ENCODE results near the gene RHOJ. TPM values are rescaled to one million over a fixed set of nuclear protein-coding genes. Genes with fewer than 3 reads are reported as not detected.

The RHOJ gene
- total and polyA plus RNA-seq, 4 donors: 1.0 to 1.7 (median 1.2) TPM

- WGBS: 47% methylated on average over 7 of the region's 7 CpGs
- Histone ChIP-seq H3K36me3 (ENCODE audit: control insufficient read depth in 4 of 4, insufficient read depth in 3 of 4, low read depth in 1 of 4, low read length in 3 of 4) (no peaks in the 10 kb centered on the region), H3K4me3 (ENCODE audit: low read depth in 1 of 3, low read length in 3 of 3) (no peak overlapping the region), H3K9me3 (ENCODE audit: control insufficient read depth in 4 of 4, low read length in 3 of 4) (no peaks in the 10 kb centered on the region), H3K4me1 (ENCODE audit: control insufficient read depth in 4 of 4, insufficient read depth in 4 of 4, low read length in 3 of 4) (no peaks in the 10 kb centered on the region), H3K9ac (ENCODE audit: low read depth in 1 of 2, low read length in 2 of 2) (no peak overlapping the region), H3K27ac (ENCODE audit: low read depth in 1 of 2, low read length in 2 of 2) (no peak overlapping the region), H3K27me3 (ENCODE audit: control insufficient read depth in 4 of 4, insufficient read depth in 4 of 4, low read length in 3 of 4) (no peaks in the 10 kb centered on the region)
- TF ChIP-seq, protein P1, sequence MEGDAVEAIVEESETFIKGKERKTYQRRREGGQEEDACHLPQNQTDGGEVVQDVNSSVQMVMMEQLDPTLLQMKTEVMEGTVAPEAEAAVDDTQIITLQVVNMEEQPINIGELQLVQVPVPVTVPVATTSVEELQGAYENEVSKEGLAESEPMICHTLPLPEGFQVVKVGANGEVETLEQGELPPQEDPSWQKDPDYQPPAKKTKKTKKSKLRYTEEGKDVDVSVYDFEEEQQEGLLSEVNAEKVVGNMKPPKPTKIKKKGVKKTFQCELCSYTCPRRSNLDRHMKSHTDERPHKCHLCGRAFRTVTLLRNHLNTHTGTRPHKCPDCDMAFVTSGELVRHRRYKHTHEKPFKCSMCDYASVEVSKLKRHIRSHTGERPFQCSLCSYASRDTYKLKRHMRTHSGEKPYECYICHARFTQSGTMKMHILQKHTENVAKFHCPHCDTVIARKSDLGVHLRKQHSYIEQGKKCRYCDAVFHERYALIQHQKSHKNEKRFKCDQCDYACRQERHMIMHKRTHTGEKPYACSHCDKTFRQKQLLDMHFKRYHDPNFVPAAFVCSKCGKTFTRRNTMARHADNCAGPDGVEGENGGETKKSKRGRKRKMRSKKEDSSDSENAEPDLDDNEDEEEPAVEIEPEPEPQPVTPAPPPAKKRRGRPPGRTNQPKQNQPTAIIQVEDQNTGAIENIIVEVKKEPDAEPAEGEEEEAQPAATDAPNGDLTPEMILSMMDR (IDR thresholded peaks at IDR 0.05; ENCODE audit: low read depth, low read length, missing input control): peak; percentile 26
- TF ChIP-seq RXRA (IDR thresholded peaks at IDR 0.05) (no peak), RAD21 (IDR thresholded peaks at IDR 0.05) (peak in 1 of 2 donors; percentile 26)
- DNase-seq (ENCODE audit: low spot score): no peak
Measured at GRCh38 chr14:63308723-63309317, 104.6 kb downstream of the RHOJ start.

GRCh38 chr14:63318835-63319234, 114.6 kb downstream of the RHOJ start, which contains the start of gene GPHB5:
Gene GPHB5, minus strand, starts transcription at chr14:63318935. Its CDS starts 1,086 bp downstream, at chr14:63317849.
- peaks cover 0 to 3% (median 0%) of the 10 kb centered on the region in 4 donors for H3K9me3 ChIP-seq (ENCODE audit: control insufficient read depth in 4 of 4, low read length in 3 of 4)
- TF ChIP-seq JUND (IDR thresholded peaks at IDR 0.05): no peak
- TF ChIP-seq NR2F2 (IDR thresholded peaks at IDR 0.05): no peak
- TF ChIP-seq HNF4A (conservative IDR thresholded peaks at IDR 0.05): no peak
- no peak for TF ChIP-seq FOXA2 (IDR thresholded peaks at IDR 0.05)
- TF ChIP-seq, protein P2, sequence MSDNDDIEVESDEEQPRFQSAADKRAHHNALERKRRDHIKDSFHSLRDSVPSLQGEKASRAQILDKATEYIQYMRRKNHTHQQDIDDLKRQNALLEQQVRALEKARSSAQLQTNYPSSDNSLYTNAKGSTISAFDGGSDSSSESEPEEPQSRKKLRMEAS (IDR thresholded peaks at IDR 0.05): no peak
- TF ChIP-seq, protein P3, sequence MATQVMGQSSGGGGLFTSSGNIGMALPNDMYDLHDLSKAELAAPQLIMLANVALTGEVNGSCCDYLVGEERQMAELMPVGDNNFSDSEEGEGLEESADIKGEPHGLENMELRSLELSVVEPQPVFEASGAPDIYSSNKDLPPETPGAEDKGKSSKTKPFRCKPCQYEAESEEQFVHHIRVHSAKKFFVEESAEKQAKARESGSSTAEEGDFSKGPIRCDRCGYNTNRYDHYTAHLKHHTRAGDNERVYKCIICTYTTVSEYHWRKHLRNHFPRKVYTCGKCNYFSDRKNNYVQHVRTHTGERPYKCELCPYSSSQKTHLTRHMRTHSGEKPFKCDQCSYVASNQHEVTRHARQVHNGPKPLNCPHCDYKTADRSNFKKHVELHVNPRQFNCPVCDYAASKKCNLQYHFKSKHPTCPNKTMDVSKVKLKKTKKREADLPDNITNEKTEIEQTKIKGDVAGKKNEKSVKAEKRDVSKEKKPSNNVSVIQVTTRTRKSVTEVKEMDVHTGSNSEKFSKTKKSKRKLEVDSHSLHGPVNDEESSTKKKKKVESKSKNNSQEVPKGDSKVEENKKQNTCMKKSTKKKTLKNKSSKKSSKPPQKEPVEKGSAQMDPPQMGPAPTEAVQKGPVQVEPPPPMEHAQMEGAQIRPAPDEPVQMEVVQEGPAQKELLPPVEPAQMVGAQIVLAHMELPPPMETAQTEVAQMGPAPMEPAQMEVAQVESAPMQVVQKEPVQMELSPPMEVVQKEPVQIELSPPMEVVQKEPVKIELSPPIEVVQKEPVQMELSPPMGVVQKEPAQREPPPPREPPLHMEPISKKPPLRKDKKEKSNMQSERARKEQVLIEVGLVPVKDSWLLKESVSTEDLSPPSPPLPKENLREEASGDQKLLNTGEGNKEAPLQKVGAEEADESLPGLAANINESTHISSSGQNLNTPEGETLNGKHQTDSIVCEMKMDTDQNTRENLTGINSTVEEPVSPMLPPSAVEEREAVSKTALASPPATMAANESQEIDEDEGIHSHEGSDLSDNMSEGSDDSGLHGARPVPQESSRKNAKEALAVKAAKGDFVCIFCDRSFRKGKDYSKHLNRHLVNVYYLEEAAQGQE (IDR thresholded peaks at IDR 0.05): no peak
- TF ChIP-seq, protein P1 (IDR thresholded peaks at IDR 0.05; ENCODE audit: low read depth, low read length, missing input control): no peak
- no peak for TF ChIP-seq EGR1 (IDR thresholded peaks at IDR 0.05; ENCODE audit: low read depth in 2 of 2)
- TF ChIP-seq RXRA (IDR thresholded peaks at IDR 0.05): no peak
- TF ChIP-seq SP1 (IDR thresholded peaks at IDR 0.05): no peak
- no peak for TF ChIP-seq TAF1 (conservative IDR thresholded peaks at IDR 0.05)
- no peak for TF ChIP-seq RAD21 (IDR thresholded peaks at IDR 0.05)
- DNase-seq (ENCODE audit: low spot score): no peak
- H3K27me3 ChIP-seq (ENCODE audit: control insufficient read depth in 4 of 4, insufficient read depth in 4 of 4, low read length in 3 of 4): peaks cover 0 to 2% (median 0%) of the 10 kb centered on the region in 4 donors
- H3K27ac ChIP-seq (ENCODE audit: low read depth in 1 of 2, low read length in 2 of 2): no peak within 1 kb of the TSS
- no peak within 1 kb of the TSS for H3K4me3 ChIP-seq (ENCODE audit: low read depth in 1 of 3, low read length in 3 of 3)
- no peaks in the 10 kb centered on the region for H3K36me3 ChIP-seq (ENCODE audit: control insufficient read depth in 4 of 4, insufficient read depth in 3 of 4, low read depth in 1 of 4, low read length in 3 of 4)
- no peak within 1 kb of the TSS for H3K9ac ChIP-seq (ENCODE audit: low read depth in 1 of 2, low read length in 2 of 2)
- H3K4me1 ChIP-seq (ENCODE audit: control insufficient read depth in 4 of 4, insufficient read depth in 4 of 4, low read length in 3 of 4): no peaks in the 10 kb centered on the region

All from liver (tissue), 9 donors.